Brain microvascular endothelial cell (primary cell): ENCODE measurements around the gene PPRC1.

Source experiments
- DNase-seq: peaks from one replicate; pipeline ENCODE4 v3.0.0-alpha.2; 2020
- H3K27ac ChIP-seq: fragments of 250-450 bp; sonication (Bioruptor Pico); 2 replicates; pipeline ENCODE4 v1.5.1; 2020; ENCODE audit warnings: mild to moderate bottlenecking, moderate library complexity
- H3K27me3 ChIP-seq: fragments of 250-450 bp; sonication (Bioruptor Pico); replicated peaks from 2 replicates; pipeline ENCODE4 v1.5.1; 2020; ENCODE audit warnings: mild to moderate bottlenecking
- H3K36me3 ChIP-seq: fragments of 250-450 bp; sonication (Bioruptor Pico); replicated peaks from 2 replicates; pipeline ENCODE4 v1.5.1; 2020; ENCODE audit warnings: mild to moderate bottlenecking
- H3K4me3 ChIP-seq: 2 replicates; pipeline ENCODE4 v1.5.1; 2011; ENCODE audit warnings: low read depth, mild to moderate bottlenecking, control low read depth, low read length, moderate library complexity
- in situ Hi-C: cut with HindIII; loops from 2 replicates; pipeline ENCODE4 v1.10.0; 2017; ENCODE audit warnings: low sequenced_read_pairs, low pct_ligation_motif_present
- TF ChIP-seq, protein P1 (sequence below): IDR thresholded peaks from 2 replicates; pipeline ENCODE4 v1.5.1; 2011; ENCODE audit warnings: low read depth, mild to moderate bottlenecking, moderate library complexity, low read length, control low read depth, inconsistent platforms; ENCODE audit errors: missing control alignments

Gene PPRC1

DNA sequence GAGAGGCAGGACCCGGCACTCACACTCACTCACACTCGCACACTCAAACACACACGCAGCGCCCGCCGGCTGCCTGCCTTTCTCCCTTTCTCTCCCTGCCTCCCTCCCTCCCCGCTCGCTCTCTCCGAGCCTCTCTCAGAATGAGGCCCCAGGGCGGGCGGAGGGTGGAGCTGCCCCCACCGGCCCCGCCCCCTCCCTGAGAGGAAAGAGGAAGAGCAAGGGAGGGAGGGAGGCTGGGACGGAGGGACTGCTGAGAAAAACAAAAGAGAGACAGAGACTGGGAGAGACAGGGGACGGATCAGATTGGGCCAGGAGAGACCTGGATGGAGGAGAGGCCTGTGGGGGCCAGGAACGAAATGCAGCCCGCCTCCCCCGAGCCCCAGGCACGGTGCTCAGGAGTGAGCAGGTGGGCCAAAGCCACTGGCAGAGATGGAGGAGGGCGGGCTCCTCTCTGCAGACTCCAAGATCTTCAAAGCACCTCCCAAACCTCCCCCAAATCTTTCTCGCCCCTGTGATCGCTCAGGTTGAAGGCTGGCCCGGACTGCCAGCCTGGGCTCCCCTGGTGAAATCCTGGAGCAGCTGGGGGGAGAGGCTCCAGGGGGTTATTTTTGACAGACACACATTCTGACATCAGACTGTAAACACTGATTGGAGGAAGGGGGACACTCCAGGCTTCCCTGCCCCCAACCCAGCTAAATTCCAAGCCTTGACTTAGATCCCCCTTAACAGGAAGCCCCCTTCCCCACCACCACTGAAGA lies 17.8 kb upstream of the PPRC1 start:
- H3K27ac ChIP-seq: peak overlapping the region; percentile 50
- no peaks in the 10 kb centered on the region for H3K27me3 ChIP-seq
- H3K4me3 ChIP-seq: peak overlapping the region; percentile 80
- peak; percentile 68 for DNase-seq
- H3K36me3 ChIP-seq: peaks cover 14% of the 10 kb centered on the region
- in situ Hi-C loops: no loop called here
- TF ChIP-seq, protein P1, sequence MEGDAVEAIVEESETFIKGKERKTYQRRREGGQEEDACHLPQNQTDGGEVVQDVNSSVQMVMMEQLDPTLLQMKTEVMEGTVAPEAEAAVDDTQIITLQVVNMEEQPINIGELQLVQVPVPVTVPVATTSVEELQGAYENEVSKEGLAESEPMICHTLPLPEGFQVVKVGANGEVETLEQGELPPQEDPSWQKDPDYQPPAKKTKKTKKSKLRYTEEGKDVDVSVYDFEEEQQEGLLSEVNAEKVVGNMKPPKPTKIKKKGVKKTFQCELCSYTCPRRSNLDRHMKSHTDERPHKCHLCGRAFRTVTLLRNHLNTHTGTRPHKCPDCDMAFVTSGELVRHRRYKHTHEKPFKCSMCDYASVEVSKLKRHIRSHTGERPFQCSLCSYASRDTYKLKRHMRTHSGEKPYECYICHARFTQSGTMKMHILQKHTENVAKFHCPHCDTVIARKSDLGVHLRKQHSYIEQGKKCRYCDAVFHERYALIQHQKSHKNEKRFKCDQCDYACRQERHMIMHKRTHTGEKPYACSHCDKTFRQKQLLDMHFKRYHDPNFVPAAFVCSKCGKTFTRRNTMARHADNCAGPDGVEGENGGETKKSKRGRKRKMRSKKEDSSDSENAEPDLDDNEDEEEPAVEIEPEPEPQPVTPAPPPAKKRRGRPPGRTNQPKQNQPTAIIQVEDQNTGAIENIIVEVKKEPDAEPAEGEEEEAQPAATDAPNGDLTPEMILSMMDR: no peak

- TF ChIP-seq, protein P1: no peak
- H3K27ac ChIP-seq: no peak overlapping the region
- in situ Hi-C loops: no loop called here
- DNase-seq: no peak
- H3K36me3 ChIP-seq: peaks cover 6% of the 10 kb centered on the region
- no peaks in the 10 kb centered on the region for H3K27me3 ChIP-seq
- no peak overlapping the region for H3K4me3 ChIP-seq
Measured at GRCh38 chr10:102115775-102116174, 17.1 kb upstream of the PPRC1 start.

GRCh38 chr10:102116656-102117055 lies 16.2 kb upstream of the PPRC1 start:
- H3K36me3 ChIP-seq: no peaks in the 10 kb centered on the region
- TF ChIP-seq, protein P1: no peak
- no peak overlapping the region for H3K27ac ChIP-seq
- no peak overlapping the region for H3K4me3 ChIP-seq
- in situ Hi-C loops: no loop called here
- no peak for DNase-seq
- H3K27me3 ChIP-seq: no peaks in the 10 kb centered on the region

- Histone ChIP-seq H3K4me3 (peak overlapping the region; percentile 15), H3K27ac (peak overlapping the region; percentile 24), H3K36me3 (no peaks in the 10 kb centered on the region), H3K27me3 (no peaks in the 10 kb centered on the region)
- TF ChIP-seq, protein P1: peak; percentile 54
- no peak for DNase-seq
- in situ Hi-C loops: no loop called here
Measured at GRCh38 chr10:102117391-102118159, 15.3 kb upstream of the PPRC1 start.

DNA sequence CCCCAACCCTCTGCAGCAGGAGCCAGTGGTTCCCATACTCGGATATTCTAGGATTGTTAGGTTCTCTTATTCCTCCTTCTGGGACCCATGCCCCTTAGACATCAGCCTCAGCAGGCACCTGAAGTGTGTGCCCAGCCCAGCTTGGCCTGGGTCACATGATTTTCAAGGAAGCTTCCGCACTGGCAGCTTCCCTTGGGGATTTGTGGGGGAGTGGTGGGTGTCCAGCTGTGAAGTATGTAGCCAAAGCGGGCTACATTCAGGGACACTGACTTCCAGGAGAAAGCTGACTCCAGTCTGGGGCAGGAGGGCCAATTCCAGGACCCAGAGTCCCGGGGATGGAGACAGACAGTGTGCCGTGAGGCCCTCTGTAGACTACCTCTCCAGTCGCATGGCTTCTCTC lies 14.0 kb upstream of the PPRC1 start:
- no peak for DNase-seq

More for the DNA sequence above, 14.0 kb upstream of the PPRC1 start:
- Histone ChIP-seq H3K27ac (no peak overlapping the region), H3K4me3 (peak overlapping the region; percentile 83), H3K27me3 (no peaks in the 10 kb centered on the region), H3K36me3 (no peaks in the 10 kb centered on the region)
- in situ Hi-C loops: no loop called here
- TF ChIP-seq, protein P1: no peak
